H1 (cell line): ENCODE measurements around the gene GLTP. TPM values are rescaled to one million over a fixed set of nuclear protein-coding genes. Genes with fewer than 3 reads are reported as not detected.

ENCODE experiments used
- BCL11A ChIP-seq, 2 experiments: IDR thresholded peaks; one replicate each; pipeline ENCODE4 v1.6.1; 2011; ENCODE audit warnings: low read depth in 2 of 2, low read length in 2 of 2, mild to moderate bottlenecking in 2 of 2
- CHD2 ChIP-seq: IDR thresholded peaks from 2 replicates; pipeline ENCODE4 v1.6.1; 2012; ENCODE audit warnings: low read length, improper control_type of control experiment
- CTBP2 ChIP-seq: IDR thresholded peaks from 2 replicates; pipeline ENCODE4 v1.7.0; 2011; ENCODE audit warnings: borderline replicate concordance, mild to moderate bottlenecking, moderate library complexity, mixed read lengths, low read length; ENCODE audit not compliant: insufficient read depth, insufficient read length
- EGR1 ChIP-seq: IDR thresholded peaks from 2 replicates; pipeline ENCODE4 v1.6.1; 2011; ENCODE audit warnings: low read depth, low read length, borderline replicate concordance
- GTF2F1 ChIP-seq: IDR thresholded peaks from 2 replicates; pipeline ENCODE4 v1.6.1; 2012; ENCODE audit warnings: low read depth, low read length, improper control_type of control experiment, borderline replicate concordance
- KDM1A ChIP-seq: fragments of 200-600, 300-600 bp; sonication (generic); IDR thresholded peaks from 2 replicates; pipeline ENCODE4 v1.7.1; 2016; ENCODE audit warnings: mild to moderate bottlenecking, low read length, borderline replicate concordance
- NANOG ChIP-seq: IDR thresholded peaks from 2 replicates; pipeline ENCODE4 v1.6.1; 2011; ENCODE audit warnings: low read length, low read depth, mild to moderate bottlenecking, inconsistent platforms; ENCODE audit not compliant: insufficient read depth, poor library complexity, severe bottlenecking
- POLR2A ChIP-seq, 2 experiments: IDR thresholded peaks; 1 replicate in 1 of 2; 2 replicates in 1 of 2; pipeline ENCODE4 v1.6.1; 2011; ENCODE audit warnings: low read depth in 2 of 2, low read length in 2 of 2, mild to moderate bottlenecking in 2 of 2; ENCODE audit errors: control extremely low read depth in 1 of 2
- POLR2AphosphoS5 ChIP-seq: IDR thresholded peaks from 2 replicates; pipeline ENCODE4 v1.6.1; 2011; ENCODE audit warnings: low read depth, low read length
- SP4 ChIP-seq: IDR thresholded peaks from 2 replicates; pipeline ENCODE4 v1.6.1; 2012; ENCODE audit warnings: low read length, inconsistent platforms
- ZNF274 ChIP-seq: IDR thresholded peaks from 2 replicates; pipeline ENCODE4 v1.7.0; 2012; ENCODE audit warnings: low read length, borderline replicate concordance; ENCODE audit errors: extremely low read depth
- polyA plus RNA-seq, 7 experiments: library from polyadenylated mRNA; depleted of rRNA in 3 of 7; stranded (reverse) in 5 of 7; unstranded in 2 of 7; fragments of >200 nt in 5 of 7; fragments of 200-250 nt in 2 of 7; gene quantifications; 1 replicate in 5 of 7; 2 replicates in 1 of 7; 4 replicates in 1 of 7; pipeline versions ENCODE4 v1.2.1 to v1.2.3, GENCODE V29; 2011 to 2013; ENCODE audit warnings: missing spikeins in 2 of 7, mixed read lengths in 2 of 7
- total RNA-seq: library from RNA; stranded (reverse); fragmentation: NEBNext Ultra II Directional; extraction: Animal tissue kit (Norgen Biotek cat#: 25700); gene quantifications from 2 replicates; pipeline ENCODE4 v1.2.1, GENCODE V29; 2021
- TF ChIP-seq, protein P1 (sequence below): fragments of 300-600 bp; sonication (generic); IDR thresholded peaks from 2 replicates; pipeline ENCODE4 v1.7.1; 2012; ENCODE audit warnings: low read length, moderate library complexity, mild to moderate bottlenecking, inconsistent platforms; ENCODE audit not compliant: insufficient replicate concordance

GLTP gene
- total and polyA plus RNA-seq, 2 of the 8 experiments (the other 6 are each of a cell fraction or from before 2014, with no cell fraction given): 9.8 to 26.1 TPM

DNA sequence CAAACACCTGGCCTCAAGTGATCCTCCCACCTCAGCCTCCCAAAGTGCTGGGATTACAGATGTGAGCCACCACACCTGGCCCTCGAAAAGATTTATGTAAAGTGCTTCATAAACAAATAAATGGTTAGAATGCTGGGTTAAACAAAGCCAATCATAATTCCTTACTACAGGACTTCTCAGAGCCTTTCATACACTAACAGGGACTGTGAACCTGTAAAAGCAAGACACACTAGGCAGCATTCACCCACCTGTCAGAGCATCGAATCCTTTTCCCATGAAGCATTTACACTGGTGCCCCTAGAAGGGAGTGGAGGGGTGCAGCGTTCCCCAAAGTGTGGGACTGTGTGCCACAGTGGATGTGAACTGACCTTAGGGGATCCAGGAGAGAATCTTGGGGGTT is 76.7 kb downstream of the GLTP start (continued):
- TF ChIP-seq, protein P1, sequence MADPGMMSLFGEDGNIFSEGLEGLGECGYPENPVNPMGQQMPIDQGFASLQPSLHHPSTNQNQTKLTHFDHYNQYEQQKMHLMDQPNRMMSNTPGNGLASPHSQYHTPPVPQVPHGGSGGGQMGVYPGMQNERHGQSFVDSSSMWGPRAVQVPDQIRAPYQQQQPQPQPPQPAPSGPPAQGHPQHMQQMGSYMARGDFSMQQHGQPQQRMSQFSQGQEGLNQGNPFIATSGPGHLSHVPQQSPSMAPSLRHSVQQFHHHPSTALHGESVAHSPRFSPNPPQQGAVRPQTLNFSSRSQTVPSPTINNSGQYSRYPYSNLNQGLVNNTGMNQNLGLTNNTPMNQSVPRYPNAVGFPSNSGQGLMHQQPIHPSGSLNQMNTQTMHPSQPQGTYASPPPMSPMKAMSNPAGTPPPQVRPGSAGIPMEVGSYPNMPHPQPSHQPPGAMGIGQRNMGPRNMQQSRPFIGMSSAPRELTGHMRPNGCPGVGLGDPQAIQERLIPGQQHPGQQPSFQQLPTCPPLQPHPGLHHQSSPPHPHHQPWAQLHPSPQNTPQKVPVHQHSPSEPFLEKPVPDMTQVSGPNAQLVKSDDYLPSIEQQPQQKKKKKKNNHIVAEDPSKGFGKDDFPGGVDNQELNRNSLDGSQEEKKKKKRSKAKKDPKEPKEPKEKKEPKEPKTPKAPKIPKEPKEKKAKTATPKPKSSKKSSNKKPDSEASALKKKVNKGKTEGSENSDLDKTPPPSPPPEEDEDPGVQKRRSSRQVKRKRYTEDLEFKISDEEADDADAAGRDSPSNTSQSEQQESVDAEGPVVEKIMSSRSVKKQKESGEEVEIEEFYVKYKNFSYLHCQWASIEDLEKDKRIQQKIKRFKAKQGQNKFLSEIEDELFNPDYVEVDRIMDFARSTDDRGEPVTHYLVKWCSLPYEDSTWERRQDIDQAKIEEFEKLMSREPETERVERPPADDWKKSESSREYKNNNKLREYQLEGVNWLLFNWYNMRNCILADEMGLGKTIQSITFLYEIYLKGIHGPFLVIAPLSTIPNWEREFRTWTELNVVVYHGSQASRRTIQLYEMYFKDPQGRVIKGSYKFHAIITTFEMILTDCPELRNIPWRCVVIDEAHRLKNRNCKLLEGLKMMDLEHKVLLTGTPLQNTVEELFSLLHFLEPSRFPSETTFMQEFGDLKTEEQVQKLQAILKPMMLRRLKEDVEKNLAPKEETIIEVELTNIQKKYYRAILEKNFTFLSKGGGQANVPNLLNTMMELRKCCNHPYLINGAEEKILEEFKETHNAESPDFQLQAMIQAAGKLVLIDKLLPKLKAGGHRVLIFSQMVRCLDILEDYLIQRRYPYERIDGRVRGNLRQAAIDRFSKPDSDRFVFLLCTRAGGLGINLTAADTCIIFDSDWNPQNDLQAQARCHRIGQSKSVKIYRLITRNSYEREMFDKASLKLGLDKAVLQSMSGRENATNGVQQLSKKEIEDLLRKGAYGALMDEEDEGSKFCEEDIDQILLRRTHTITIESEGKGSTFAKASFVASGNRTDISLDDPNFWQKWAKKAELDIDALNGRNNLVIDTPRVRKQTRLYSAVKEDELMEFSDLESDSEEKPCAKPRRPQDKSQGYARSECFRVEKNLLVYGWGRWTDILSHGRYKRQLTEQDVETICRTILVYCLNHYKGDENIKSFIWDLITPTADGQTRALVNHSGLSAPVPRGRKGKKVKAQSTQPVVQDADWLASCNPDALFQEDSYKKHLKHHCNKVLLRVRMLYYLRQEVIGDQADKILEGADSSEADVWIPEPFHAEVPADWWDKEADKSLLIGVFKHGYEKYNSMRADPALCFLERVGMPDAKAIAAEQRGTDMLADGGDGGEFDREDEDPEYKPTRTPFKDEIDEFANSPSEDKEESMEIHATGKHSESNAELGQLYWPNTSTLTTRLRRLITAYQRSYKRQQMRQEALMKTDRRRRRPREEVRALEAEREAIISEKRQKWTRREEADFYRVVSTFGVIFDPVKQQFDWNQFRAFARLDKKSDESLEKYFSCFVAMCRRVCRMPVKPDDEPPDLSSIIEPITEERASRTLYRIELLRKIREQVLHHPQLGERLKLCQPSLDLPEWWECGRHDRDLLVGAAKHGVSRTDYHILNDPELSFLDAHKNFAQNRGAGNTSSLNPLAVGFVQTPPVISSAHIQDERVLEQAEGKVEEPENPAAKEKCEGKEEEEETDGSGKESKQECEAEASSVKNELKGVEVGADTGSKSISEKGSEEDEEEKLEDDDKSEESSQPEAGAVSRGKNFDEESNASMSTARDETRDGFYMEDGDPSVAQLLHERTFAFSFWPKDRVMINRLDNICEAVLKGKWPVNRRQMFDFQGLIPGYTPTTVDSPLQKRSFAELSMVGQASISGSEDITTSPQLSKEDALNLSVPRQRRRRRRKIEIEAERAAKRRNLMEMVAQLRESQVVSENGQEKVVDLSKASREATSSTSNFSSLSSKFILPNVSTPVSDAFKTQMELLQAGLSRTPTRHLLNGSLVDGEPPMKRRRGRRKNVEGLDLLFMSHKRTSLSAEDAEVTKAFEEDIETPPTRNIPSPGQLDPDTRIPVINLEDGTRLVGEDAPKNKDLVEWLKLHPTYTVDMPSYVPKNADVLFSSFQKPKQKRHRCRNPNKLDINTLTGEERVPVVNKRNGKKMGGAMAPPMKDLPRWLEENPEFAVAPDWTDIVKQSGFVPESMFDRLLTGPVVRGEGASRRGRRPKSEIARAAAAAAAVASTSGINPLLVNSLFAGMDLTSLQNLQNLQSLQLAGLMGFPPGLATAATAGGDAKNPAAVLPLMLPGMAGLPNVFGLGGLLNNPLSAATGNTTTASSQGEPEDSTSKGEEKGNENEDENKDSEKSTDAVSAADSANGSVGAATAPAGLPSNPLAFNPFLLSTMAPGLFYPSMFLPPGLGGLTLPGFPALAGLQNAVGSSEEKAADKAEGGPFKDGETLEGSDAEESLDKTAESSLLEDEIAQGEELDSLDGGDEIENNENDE: no peak
- TF ChIP-seq SP4: no peak
- TF ChIP-seq CTBP2: no peak
- TF ChIP-seq CHD2: no peak
- TF ChIP-seq POLR2A (IDR thresholded peaks at IDR 0.05; ENCODE audit: control extremely low read depth in 1 of 2, low read depth in 2 of 2, low read length in 2 of 2): no peak
- no peak for TF ChIP-seq EGR1
- no peak for TF ChIP-seq NANOG
- no peak for TF ChIP-seq KDM1A
- TF ChIP-seq POLR2AphosphoS5: no peak
- no peak for TF ChIP-seq BCL11A (IDR thresholded peaks at IDR 0.05; ENCODE audit: low read depth in 2 of 2, low read length in 2 of 2)
- no peak for TF ChIP-seq GTF2F1
- no peak for TF ChIP-seq ZNF274
